Esophagus muscularis mucosa (tissue), 4 donors: ENCODE results near the gene TAOK2. TPM values are rescaled to one million over a fixed set of nuclear protein-coding genes. Genes with fewer than 3 reads are reported as not detected.
A peak's percentile ranks its signal among the peaks of the same experiment; 100 is the strongest.

ENCODE experiments used
- DNase-seq: peaks from one replicate; pipeline ENCODE4 v3.0.0-alpha.2; 2017; ENCODE audit errors: extremely low spot score
- H3K27ac ChIP-seq, 4 donors: fragments of 200-600 bp; sonication (generic); replicated peaks in 1 of 4; 1 replicate in 3 of 4; 2 replicates in 1 of 4; pipeline ENCODE4 v1.5.1; 2016 to 2019; ENCODE audit warnings: mild to moderate bottlenecking in 1 of 4
- H3K27me3 ChIP-seq, 4 donors: fragments of 200-600 bp; sonication (generic); one replicate each; pipeline versions ENCODE4 v1.5.1 to v1.6.0; 2016 to 2019
- H3K36me3 ChIP-seq, 4 donors: fragments of 200-600 bp; sonication (generic); one replicate each; pipeline ENCODE4 v1.5.1; 2016 to 2019
- H3K4me1 ChIP-seq, 4 donors: fragments of 200-600 bp; sonication (generic); one replicate each; pipeline ENCODE4 v1.5.1; 2016 to 2019
- H3K4me3 ChIP-seq, 4 donors: fragments of 200-600 bp; sonication (generic); 1 replicate in 2 of 4; 2 replicates in 2 of 4; pipeline ENCODE4 v1.5.1; 2016 to 2019; ENCODE audit warnings: mild to moderate bottlenecking in 4 of 4, moderate library complexity in 1 of 4
- H3K9me3 ChIP-seq, 4 donors: fragments of 200-600 bp; sonication (generic); 1 replicate in 3 of 4; 2 replicates in 1 of 4; pipeline ENCODE4 v1.5.1; 2016 to 2019
- CTCF ChIP-seq, 3 experiments: fragments of 200-600 bp in 2 of 3; fragments of 450-650 bp in 1 of 3; sonication (generic) in 2 of 3; IDR thresholded peaks; one replicate each; pipeline ENCODE4 v1.5.1; 2017 to 2019; ENCODE audit warnings: antibody characterized with exemption in 3 of 3, mild to moderate bottlenecking in 2 of 3, moderate library complexity in 1 of 3
- EP300 ChIP-seq: sonication (generic); formaldehyde crosslinking; IDR thresholded peaks from one replicate; pipeline ENCODE4 v1.6.1; 2017; ENCODE audit warnings: antibody characterized with exemption
- POLR2A ChIP-seq: fragments of 450-650 bp; IDR thresholded peaks from one replicate; pipeline ENCODE4 v1.6.1; 2017; ENCODE audit warnings: antibody characterized with exemption, moderate library complexity, mild to moderate bottlenecking, low read depth
- POLR2AphosphoS5 ChIP-seq, 2 donors: sonication (generic); formaldehyde crosslinking; IDR thresholded peaks; one replicate each; pipeline ENCODE4 v1.6.1; 2017; ENCODE audit warnings: antibody characterized with exemption in 2 of 2
- WGBS: methylation state at CpG from one replicate; pipeline ENCODE4 v1.1.5; 2018; 5-methylcytosine and 5-hydroxymethylcytosine counted together
- intact Hi-C: fragments of 100-400 bp; cut with DNase I; formaldehyde crosslinking; loops from one replicate; pipeline ENCODE4 v1.15.1; 2023
- total RNA-seq, 4 donors: library from RNA; depleted of rRNA; stranded (reverse); fragments of >200 nt; gene quantifications; one replicate each; pipeline versions ENCODE4 v1.1.0 to v1.2.1, GENCODE V29; 2016

The TAOK2 gene
- total RNA-seq, 4 donors from 2014 or later = 40.9 to 63.6 (median 51.4) TPM

- no peak for TF ChIP-seq POLR2AphosphoS5 (IDR thresholded peaks at IDR 0.05)
- no peak for TF ChIP-seq POLR2A
- TF ChIP-seq EP300 = no peak
These were observed 20.4 kb downstream of the TAOK2 start for GRCh38 chr16:29993903-29994599.

GRCh38 chr16:29994600-29995323 lies 21.1 kb downstream of the TAOK2 start:
- peaks cover 24 to 33% (median 27%) of the 10 kb centered on the region in 4 donors for H3K4me1 ChIP-seq
- no peak for DNase-seq
- TF ChIP-seq EP300 (no peak), POLR2AphosphoS5 (IDR thresholded peaks at IDR 0.05) (no peak), CTCF (IDR thresholded peaks at IDR 0.05) (no peak), POLR2A (no peak)
- 8% methylated on average over 23 of the region's 24 CpGs for whole genome bisulfite sequencing
- intact Hi-C loops = loop anchor here (10.0 kb wide), 1 partner anchor 200 kb away; the partner anchor contains the start of gene KIF22
- H3K36me3 ChIP-seq = peaks cover 12 to 66% (median 51%) of the 10 kb centered on the region in 4 donors
- H3K27ac ChIP-seq = peak overlapping the region; percentile 96 to 99 (median 96)
- H3K27me3 ChIP-seq = no peaks in the 10 kb centered on the region
- H3K9me3 ChIP-seq = no peaks in the 10 kb centered on the region
- H3K4me3 ChIP-seq = peak overlapping the region; percentile 83 to 91 (median 87)

More at GRCh38 chr16:29993903-29994599, 20.4 kb downstream of the TAOK2 start:
- WGBS = 86% methylated on average over 9 of the region's 9 CpGs
- no peaks in the 10 kb centered on the region for H3K27me3 ChIP-seq
- no peak overlapping the region for H3K4me3 ChIP-seq
- H3K36me3 ChIP-seq = peaks cover 12 to 66% (median 55%) of the 10 kb centered on the region in 4 donors
- peak overlapping the region; percentile 96 to 99 (median 96) for H3K27ac ChIP-seq
- intact Hi-C loops = loop anchor here (10.0 kb wide), 1 partner anchor 199 kb away; the partner anchor contains the start of gene KIF22
- peaks cover 24 to 33% (median 27%) of the 10 kb centered on the region in 4 donors for H3K4me1 ChIP-seq
- no peaks in the 10 kb centered on the region for H3K9me3 ChIP-seq
- DNase-seq = no peak

DNA sequence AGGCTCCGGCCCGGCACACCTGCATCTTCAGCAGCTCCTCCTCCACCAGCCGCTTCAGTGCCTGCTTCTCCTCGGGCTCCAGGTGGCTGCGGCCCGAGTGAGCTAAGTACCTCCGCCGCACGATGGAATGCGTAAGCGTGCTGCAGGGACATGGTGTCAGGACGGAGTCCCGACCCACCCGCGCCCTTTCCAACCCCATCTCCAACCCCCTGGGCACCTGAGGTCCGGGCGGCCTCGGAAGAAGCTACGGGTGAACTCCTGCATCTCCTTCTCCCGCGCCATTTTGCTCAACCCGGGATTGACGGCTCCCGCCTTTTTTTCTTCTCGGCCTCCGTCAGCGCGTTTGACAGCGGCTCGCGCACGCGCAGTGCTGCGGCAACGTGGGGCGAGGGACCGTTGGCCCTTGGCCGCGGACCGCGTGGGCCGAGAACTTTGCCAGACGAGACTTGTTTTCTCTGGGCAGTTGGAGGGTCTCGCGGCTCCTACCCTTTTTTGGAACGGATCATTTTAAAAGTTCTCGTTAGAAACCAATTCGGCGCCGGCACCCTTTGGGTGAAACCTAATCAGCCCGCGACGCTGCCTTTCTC lies 21.7 kb downstream of the TAOK2 start, which contains the start of gene HIRIP3:
HIRIP3 (minus strand) TSS at position 294 of the 587 bp plus-strand sequence; CDS start at position 282, 12 bp downstream.
- intact Hi-C loops = loop anchor here (10.0 kb wide), 1 partner anchor 201 kb away; the partner anchor contains the start of gene KIF22
- Histone ChIP-seq H3K9me3 (no peaks in the 10 kb centered on the region), H3K36me3 (peaks cover 9 to 66% (median 51%) of the 10 kb centered on the region in 4 donors), H3K27me3 (no peaks in the 10 kb centered on the region), H3K4me3 (peak within 1 kb of the TSS; percentile 83 to 91 (median 87)), H3K27ac (peak within 1 kb of the TSS; percentile 96 to 99 (median 96)), H3K4me1 (peaks cover 24 to 33% (median 27%) of the 10 kb centered on the region in 4 donors)
- peak; percentile 95 for DNase-seq
- WGBS = 0% methylated on average over 11 of the region's 53 CpGs
- TF ChIP-seq CTCF (IDR thresholded peaks at IDR 0.05) (no peak), POLR2AphosphoS5 (IDR thresholded peaks at IDR 0.05) (peak; percentile 72 to 87), POLR2A (peak; percentile 10)

- Histone ChIP-seq H3K27me3 (no peaks in the 10 kb centered on the region), H3K4me3 (peak within 1 kb of the TSS; percentile 83 to 91 (median 87)), H3K4me1 (peaks cover 24 to 33% (median 27%) of the 10 kb centered on the region in 4 donors), H3K36me3 (peaks cover 2 to 66% (median 51%) of the 10 kb centered on the region in 4 donors), H3K9me3 (no peaks in the 10 kb centered on the region), H3K27ac (peak within 1 kb of the TSS; percentile 96 to 99 (median 96))
- WGBS = 0% methylated on average over 19 of the region's 65 CpGs
- TF ChIP-seq POLR2A = peak; percentile 4
- TF ChIP-seq POLR2AphosphoS5 (IDR thresholded peaks at IDR 0.05) = peak; percentile 85 to 97
- no peak for TF ChIP-seq CTCF (IDR thresholded peaks at IDR 0.05)
- peak; percentile 99 for DNase-seq
- intact Hi-C loops = loop anchor here (1.0 to 10.0 kb wide), 2 partner anchors 22 to 201 kb away; partner anchors contain the start of gene KIF22
These were observed 22.5 kb downstream of the TAOK2 start, which contains the start of gene INO80E for GRCh38 chr16:29995911-29996765. TSS of gene INO80E (plus strand) at chr16:29996241. CDS start at chr16:29996311, 70 bp downstream.
